Measurements from ENCODE around the gene CT45A9.
A peak's percentile ranks its signal among the peaks of the same experiment; 100 is the strongest.
"Not testable (repeated sequence)": the region's sequence is repeated elsewhere in the genome, so short reads cannot be mapped to it uniquely, and the experiment has no call there.

Gene CT45A9

DNA sequence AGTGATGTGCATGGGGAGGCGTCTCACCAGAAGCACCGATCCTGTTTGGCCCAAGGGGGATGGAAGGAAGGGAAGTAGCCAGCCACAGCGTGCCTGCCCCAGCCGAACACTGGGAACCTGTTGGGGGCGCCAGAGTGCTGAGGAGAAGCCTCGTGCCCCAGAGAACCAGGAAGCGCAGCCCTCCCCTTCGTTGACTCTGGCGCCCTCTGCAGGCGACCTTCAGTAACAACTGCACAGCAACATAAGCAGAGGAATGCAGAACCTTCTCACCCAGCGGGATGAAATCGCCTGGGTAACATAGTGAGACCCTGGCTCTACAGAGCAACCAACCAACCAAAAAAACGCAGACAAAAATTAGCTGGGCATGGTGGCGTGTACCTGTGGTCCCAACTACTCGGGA lies 17.4 kb upstream of the CT45A9 start:
- H3K79me2 ChIP-seq (ENCODE audit: insufficient read depth, low read length); H3K9me3 ChIP-seq (ENCODE audit: low read length); H3K4me3 ChIP-seq (ENCODE audit: low read depth, low read length, poor library complexity, severe bottlenecking); H3K36me3 ChIP-seq (ENCODE audit: insufficient read depth, low read length); H3K27me3 ChIP-seq (ENCODE audit: insufficient read depth, low read length); H3K9me2 ChIP-seq (ENCODE audit: low read depth, low read length); H3K4me1 ChIP-seq (ENCODE audit: insufficient read depth, low read length, severe bottlenecking); H4K20me1 ChIP-seq (ENCODE audit: insufficient read depth, low read length); H3K27ac ChIP-seq (ENCODE audit: low read depth, low read length, poor library complexity, severe bottlenecking); H3F3A ChIP-seq (ENCODE audit: insufficient read depth, low read length); H3K9ac ChIP-seq (ENCODE audit: low read length); H3K4me2 ChIP-seq (ENCODE audit: low read length); H2AFZ ChIP-seq (ENCODE audit: low read length): not testable (repeated sequence)
- TF ChIP-seq, protein P1, sequence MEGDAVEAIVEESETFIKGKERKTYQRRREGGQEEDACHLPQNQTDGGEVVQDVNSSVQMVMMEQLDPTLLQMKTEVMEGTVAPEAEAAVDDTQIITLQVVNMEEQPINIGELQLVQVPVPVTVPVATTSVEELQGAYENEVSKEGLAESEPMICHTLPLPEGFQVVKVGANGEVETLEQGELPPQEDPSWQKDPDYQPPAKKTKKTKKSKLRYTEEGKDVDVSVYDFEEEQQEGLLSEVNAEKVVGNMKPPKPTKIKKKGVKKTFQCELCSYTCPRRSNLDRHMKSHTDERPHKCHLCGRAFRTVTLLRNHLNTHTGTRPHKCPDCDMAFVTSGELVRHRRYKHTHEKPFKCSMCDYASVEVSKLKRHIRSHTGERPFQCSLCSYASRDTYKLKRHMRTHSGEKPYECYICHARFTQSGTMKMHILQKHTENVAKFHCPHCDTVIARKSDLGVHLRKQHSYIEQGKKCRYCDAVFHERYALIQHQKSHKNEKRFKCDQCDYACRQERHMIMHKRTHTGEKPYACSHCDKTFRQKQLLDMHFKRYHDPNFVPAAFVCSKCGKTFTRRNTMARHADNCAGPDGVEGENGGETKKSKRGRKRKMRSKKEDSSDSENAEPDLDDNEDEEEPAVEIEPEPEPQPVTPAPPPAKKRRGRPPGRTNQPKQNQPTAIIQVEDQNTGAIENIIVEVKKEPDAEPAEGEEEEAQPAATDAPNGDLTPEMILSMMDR (IDR thresholded peaks at IDR 0.05; ENCODE audit: low read length): peak; percentile 28; the same call in 1 of the 2 replicates

DNA sequence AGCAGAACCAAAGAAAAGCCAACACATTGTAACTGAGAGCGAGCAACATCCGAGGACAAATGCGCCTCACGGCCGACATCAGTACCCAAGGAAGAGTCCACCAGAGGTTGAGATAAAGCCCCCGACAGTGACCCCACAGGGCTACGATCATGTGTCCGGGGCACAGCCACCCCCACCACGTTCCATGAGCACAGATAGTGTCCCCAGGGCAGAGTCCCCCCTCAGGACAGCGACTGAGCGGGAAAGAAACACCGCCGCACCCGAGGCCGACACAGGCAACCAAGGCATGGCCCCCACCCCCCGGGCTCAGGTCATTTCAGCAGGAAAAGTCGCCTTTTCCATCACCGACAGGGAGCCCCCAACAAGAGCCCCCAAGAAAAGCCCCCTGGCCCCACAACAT lies 16.6 kb upstream of the CT45A9 start:
- not testable (repeated sequence) for H3F3A ChIP-seq (ENCODE audit: insufficient read depth, low read length); H3K9me2 ChIP-seq (ENCODE audit: low read depth, low read length); H3K4me2 ChIP-seq (ENCODE audit: low read length); H3K79me2 ChIP-seq (ENCODE audit: insufficient read depth, low read length); H3K9ac ChIP-seq (ENCODE audit: low read length); H3K27me3 ChIP-seq (ENCODE audit: insufficient read depth, low read length); H3K36me3 ChIP-seq (ENCODE audit: insufficient read depth, low read length); H3K9me3 ChIP-seq (ENCODE audit: low read length); H3K4me1 ChIP-seq (ENCODE audit: insufficient read depth, low read length, severe bottlenecking); H4K20me1 ChIP-seq (ENCODE audit: insufficient read depth, low read length); H3K4me3 ChIP-seq (ENCODE audit: low read depth, low read length, poor library complexity, severe bottlenecking); H3K27ac ChIP-seq (ENCODE audit: low read depth, low read length, poor library complexity, severe bottlenecking); H2AFZ ChIP-seq (ENCODE audit: low read length)

GRCh38 chrX:135882741-135883140 lies 11.1 kb upstream of the CT45A9 start:
- not testable (repeated sequence) for H3K4me2 ChIP-seq (ENCODE audit: low read length); H3K79me2 ChIP-seq (ENCODE audit: insufficient read depth, low read length); H3K9me2 ChIP-seq (ENCODE audit: low read depth, low read length); H3F3A ChIP-seq (ENCODE audit: insufficient read depth, low read length); H3K27ac ChIP-seq (ENCODE audit: low read depth, low read length, poor library complexity, severe bottlenecking); H3K36me3 ChIP-seq (ENCODE audit: insufficient read depth, low read length); H3K4me1 ChIP-seq (ENCODE audit: insufficient read depth, low read length, severe bottlenecking); H3K27me3 ChIP-seq (ENCODE audit: insufficient read depth, low read length); H3K9me3 ChIP-seq (ENCODE audit: low read length); H3K4me3 ChIP-seq (ENCODE audit: low read depth, low read length, poor library complexity, severe bottlenecking); H4K20me1 ChIP-seq (ENCODE audit: insufficient read depth, low read length); H2AFZ ChIP-seq (ENCODE audit: low read length); H3K9ac ChIP-seq (ENCODE audit: low read length)

GRCh38 chrX:135854438-135854837 lies 17.2 kb downstream of the CT45A9 start, which contains the start of gene CT45A8:
TSS of gene CT45A8 (minus strand) at chrX:135854538. CDS start at chrX:135850783, 3,755 bp downstream.
- not testable (repeated sequence) for H3K27me3 ChIP-seq (ENCODE audit: insufficient read depth, low read length); H3K4me2 ChIP-seq (ENCODE audit: low read length); H3K79me2 ChIP-seq (ENCODE audit: insufficient read depth, low read length); H3K4me1 ChIP-seq (ENCODE audit: insufficient read depth, low read length, severe bottlenecking); H3K9ac ChIP-seq (ENCODE audit: low read length); H3K9me3 ChIP-seq (ENCODE audit: low read length); H3K27ac ChIP-seq (ENCODE audit: low read depth, low read length, poor library complexity, severe bottlenecking); H4K20me1 ChIP-seq (ENCODE audit: insufficient read depth, low read length); H3K4me3 ChIP-seq (ENCODE audit: low read depth, low read length, poor library complexity, severe bottlenecking); H3F3A ChIP-seq (ENCODE audit: insufficient read depth, low read length); H3K9me2 ChIP-seq (ENCODE audit: low read depth, low read length); H3K36me3 ChIP-seq (ENCODE audit: insufficient read depth, low read length); H2AFZ ChIP-seq (ENCODE audit: low read length)

GRCh38 chrX:135837180-135837579 lies 34.4 kb downstream of the CT45A9 start, which contains the start of gene CT45A7:
TSS of gene CT45A7 (minus strand) at chrX:135837280. CDS start at chrX:135833533, 3,747 bp downstream.
- H3K9me3 ChIP-seq (ENCODE audit: low read length); H3K36me3 ChIP-seq (ENCODE audit: insufficient read depth, low read length); H3K4me1 ChIP-seq (ENCODE audit: insufficient read depth, low read length, severe bottlenecking): not testable (repeated sequence)

DNA sequence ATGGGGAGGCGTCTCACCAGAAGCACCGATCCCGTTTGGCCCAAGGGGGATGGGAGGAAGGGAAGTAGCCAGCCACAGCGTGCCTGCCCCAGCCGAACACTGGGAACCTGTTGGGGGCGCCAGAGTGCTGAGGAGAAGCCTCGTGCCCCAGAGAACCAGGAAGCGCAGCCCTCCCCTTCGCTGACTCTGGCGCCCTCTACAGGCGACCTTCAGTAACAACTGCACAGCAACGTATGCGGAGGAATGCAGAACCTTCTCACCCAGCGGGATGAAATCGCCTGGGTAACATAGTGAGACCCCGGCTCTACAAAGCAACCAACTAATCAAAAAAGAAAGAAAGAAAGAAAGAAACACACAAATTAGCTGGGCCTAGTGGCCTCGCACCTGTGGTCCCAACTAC lies 51.7 kb downstream of the CT45A9 start, which contains the start of gene CT45A2:
Gene CT45A2, minus strand, starts transcription at position 101 of the 400 bp plus-strand sequence. CDS start 3,747 bp downstream, outside the sequence.
- not testable (repeated sequence) for H3K4me1 ChIP-seq (ENCODE audit: insufficient read depth, low read length, severe bottlenecking); H3K4me3 ChIP-seq (ENCODE audit: low read depth, low read length, poor library complexity, severe bottlenecking); H3K4me2 ChIP-seq (ENCODE audit: low read length); H3K79me2 ChIP-seq (ENCODE audit: insufficient read depth, low read length); H3K9me2 ChIP-seq (ENCODE audit: low read depth, low read length); H2AFZ ChIP-seq (ENCODE audit: low read length); H4K20me1 ChIP-seq (ENCODE audit: insufficient read depth, low read length); H3F3A ChIP-seq (ENCODE audit: insufficient read depth, low read length); H3K27ac ChIP-seq (ENCODE audit: low read depth, low read length, poor library complexity, severe bottlenecking); H3K36me3 ChIP-seq (ENCODE audit: insufficient read depth, low read length); H3K9ac ChIP-seq (ENCODE audit: low read length); H3K9me3 ChIP-seq (ENCODE audit: low read length); H3K27me3 ChIP-seq (ENCODE audit: insufficient read depth, low read length)

More at GRCh38 chrX:135837180-135837579, 34.4 kb downstream of the CT45A9 start, which contains the start of gene CT45A7:
- H3K4me2 ChIP-seq (ENCODE audit: low read length); H2AFZ ChIP-seq (ENCODE audit: low read length); H3K79me2 ChIP-seq (ENCODE audit: insufficient read depth, low read length); H3K27me3 ChIP-seq (ENCODE audit: insufficient read depth, low read length); H3F3A ChIP-seq (ENCODE audit: insufficient read depth, low read length); H3K27ac ChIP-seq (ENCODE audit: low read depth, low read length, poor library complexity, severe bottlenecking); H3K9me2 ChIP-seq (ENCODE audit: low read depth, low read length); H4K20me1 ChIP-seq (ENCODE audit: insufficient read depth, low read length); H3K9ac ChIP-seq (ENCODE audit: low read length); H3K4me3 ChIP-seq (ENCODE audit: low read depth, low read length, poor library complexity, severe bottlenecking): not testable (repeated sequence)
